ENCODE results near the gene EFCAB11.
A peak's percentile ranks its signal among the peaks of the same experiment; 100 is the strongest.

The EFCAB11 gene

GRCh38 chr14:89797148-89797547, 157.4 kb downstream of the EFCAB11 start:
- no peak overlapping the region for H2AFZ ChIP-seq (ENCODE audit: low read length)
- TF ChIP-seq EZH2 (optimal IDR thresholded peaks at IDR 0.05; ENCODE audit: low read depth, low read length) (no peak), CTCF (IDR thresholded peaks at IDR 0.05; ENCODE audit: low read length) (no peak), EZH2phosphoT487 (IDR thresholded peaks at IDR 0.05; ENCODE audit: low read length) (no peak)

GRCh38 chr14:89794096-89794495, 160.4 kb downstream of the EFCAB11 start:
- H3K4me1 ChIP-seq (ENCODE audit: low read length), result no peaks in the 10 kb centered on the region

More at GRCh38 chr14:89797148-89797547, 157.4 kb downstream of the EFCAB11 start:
- H4K20me1 ChIP-seq (ENCODE audit: insufficient read depth, low read length), result no peaks in the 10 kb centered on the region
- H3K4me2 ChIP-seq (ENCODE audit: low read depth, low read length), result peak overlapping the region; percentile 29; the same call in 1 of the 2 replicates
- no peak overlapping the region for H3K4me3 ChIP-seq (ENCODE audit: low read length)
- no peaks in the 10 kb centered on the region for H3K9me2 ChIP-seq (replicated peaks; ENCODE audit: insufficient read depth, low read length)
- H3K4me1 ChIP-seq (ENCODE audit: low read length), result no peaks in the 10 kb centered on the region
- no peaks in the 10 kb centered on the region for H3K36me3 ChIP-seq (replicated peaks; ENCODE audit: insufficient read depth, low read length)
- no peaks in the 10 kb centered on the region for H3K79me2 ChIP-seq (ENCODE audit: low read length)
- peak; percentile 58 for DNase-seq
- H3K27me3 ChIP-seq (replicated peaks; ENCODE audit: insufficient read depth, low read length), result no peaks in the 10 kb centered on the region
- H3K9ac ChIP-seq (ENCODE audit: low read length), result no peak overlapping the region
- no peaks in the 10 kb centered on the region for H3K9me3 ChIP-seq (replicated peaks; ENCODE audit: insufficient read depth, low read length)
- peak overlapping the region; percentile 18; the same call in 1 of the 2 replicates for H3K27ac ChIP-seq (ENCODE audit: low read length)
- H3F3A ChIP-seq (ENCODE audit: insufficient read depth, low read length), result no peaks in the 10 kb centered on the region

GRCh38 chr14:89793367-89793716, 161.2 kb downstream of the EFCAB11 start:
- H3F3A ChIP-seq (ENCODE audit: insufficient read depth, low read length), result no peaks in the 10 kb centered on the region
- no peak overlapping the region for H2AFZ ChIP-seq (ENCODE audit: low read length)
- DNase-seq, result no peak
- no peaks in the 10 kb centered on the region for H3K79me2 ChIP-seq (ENCODE audit: low read length)
- H3K36me3 ChIP-seq (replicated peaks; ENCODE audit: insufficient read depth, low read length), result no peaks in the 10 kb centered on the region
- H3K27me3 ChIP-seq (replicated peaks; ENCODE audit: insufficient read depth, low read length), result no peaks in the 10 kb centered on the region
- no peaks in the 10 kb centered on the region for H3K9me2 ChIP-seq (replicated peaks; ENCODE audit: insufficient read depth, low read length)
- no peaks in the 10 kb centered on the region for H4K20me1 ChIP-seq (ENCODE audit: insufficient read depth, low read length)
- no peak overlapping the region for H3K9ac ChIP-seq (ENCODE audit: low read length)
- TF ChIP-seq CTCF (IDR thresholded peaks at IDR 0.05; ENCODE audit: low read length) (no peak), EZH2phosphoT487 (IDR thresholded peaks at IDR 0.05; ENCODE audit: low read length) (no peak), EZH2 (optimal IDR thresholded peaks at IDR 0.05; ENCODE audit: low read depth, low read length) (no peak)
- H3K9me3 ChIP-seq (replicated peaks; ENCODE audit: insufficient read depth, low read length), result no peaks in the 10 kb centered on the region
- H3K4me1 ChIP-seq (ENCODE audit: low read length), result no peaks in the 10 kb centered on the region
- H3K4me3 ChIP-seq (ENCODE audit: low read length), result no peak overlapping the region
- no peak overlapping the region for H3K27ac ChIP-seq (ENCODE audit: low read length)
- H3K4me2 ChIP-seq (ENCODE audit: low read depth, low read length), result no peak overlapping the region

More at GRCh38 chr14:89794096-89794495, 160.4 kb downstream of the EFCAB11 start:
- no peak overlapping the region for H2AFZ ChIP-seq (ENCODE audit: low read length)
- no peaks in the 10 kb centered on the region for H3K27me3 ChIP-seq (replicated peaks; ENCODE audit: insufficient read depth, low read length)
- H3K36me3 ChIP-seq (replicated peaks; ENCODE audit: insufficient read depth, low read length), result no peaks in the 10 kb centered on the region
- no peak overlapping the region for H3K27ac ChIP-seq (ENCODE audit: low read length)
- H3K9me3 ChIP-seq (replicated peaks; ENCODE audit: insufficient read depth, low read length), result no peaks in the 10 kb centered on the region
- no peak overlapping the region for H3K9ac ChIP-seq (ENCODE audit: low read length)
- no peaks in the 10 kb centered on the region for H3F3A ChIP-seq (ENCODE audit: insufficient read depth, low read length)
- TF ChIP-seq EZH2phosphoT487 (IDR thresholded peaks at IDR 0.05; ENCODE audit: low read length) (no peak), EZH2 (optimal IDR thresholded peaks at IDR 0.05; ENCODE audit: low read depth, low read length) (no peak), CTCF (IDR thresholded peaks at IDR 0.05; ENCODE audit: low read length) (no peak)
- no peaks in the 10 kb centered on the region for H3K9me2 ChIP-seq (replicated peaks; ENCODE audit: insufficient read depth, low read length)
- no peaks in the 10 kb centered on the region for H4K20me1 ChIP-seq (ENCODE audit: insufficient read depth, low read length)
- no peak overlapping the region for H3K4me3 ChIP-seq (ENCODE audit: low read length)
- DNase-seq, result no peak
- no peaks in the 10 kb centered on the region for H3K79me2 ChIP-seq (ENCODE audit: low read length)
- no peak overlapping the region for H3K4me2 ChIP-seq (ENCODE audit: low read depth, low read length)

All from MM.1S (cell line).